IPS-15b (cell line): Measurements from ENCODE around the gene BUB1.
"Not testable (repeated sequence)": the region's sequence is repeated elsewhere in the genome, so short reads cannot be mapped to it uniquely, and the experiment has no call there.

Source experiments
- H3K27me3 ChIP-seq: one replicate; pipeline ENCODE4 v1.6.1; 2013; ENCODE audit warnings: low read length; ENCODE audit not compliant: control insufficient read depth, insufficient read depth
- H3K36me3 ChIP-seq: one replicate; pipeline ENCODE4 v1.6.1; 2013; ENCODE audit warnings: low read length; ENCODE audit not compliant: control insufficient read depth, insufficient read depth
- H3K4me1 ChIP-seq: one replicate; pipeline ENCODE4 v1.6.1; 2013; ENCODE audit warnings: mild to moderate bottlenecking, low read length; ENCODE audit not compliant: control insufficient read depth, insufficient read depth
- H3K4me3 ChIP-seq: one replicate; pipeline ENCODE4 v1.5.1; 2013; ENCODE audit warnings: low read depth, low read length
- H3K9ac ChIP-seq: one replicate; pipeline ENCODE4 v1.6.1; 2013; ENCODE audit warnings: low read depth, mild to moderate bottlenecking, low read length
- H3K9me3 ChIP-seq: one replicate; pipeline ENCODE4 v1.6.1; 2013; ENCODE audit warnings: mild to moderate bottlenecking, low read length; ENCODE audit not compliant: control insufficient read depth, insufficient read depth

The BUB1 gene

DNA sequence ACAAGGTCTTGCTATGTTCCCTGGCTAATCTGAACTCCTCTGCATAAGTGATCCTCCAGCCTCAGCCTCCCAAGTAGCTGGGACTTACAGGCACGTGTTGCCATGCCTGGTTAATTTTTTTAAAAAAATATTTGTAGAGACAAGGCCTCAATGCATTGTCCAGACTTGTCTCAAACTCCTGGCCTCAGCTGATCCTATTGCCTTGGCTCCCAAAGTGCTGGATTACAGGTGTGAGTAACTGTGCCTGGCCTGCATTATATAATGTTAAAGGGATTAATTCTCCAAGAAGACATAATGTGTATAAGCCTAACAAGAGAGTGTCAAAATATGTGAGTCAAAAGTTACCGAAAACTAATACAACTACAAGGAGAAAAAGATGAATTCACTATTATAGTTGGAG is 32.2 kb downstream of the BUB1 start:
- H3K27me3 ChIP-seq, result no peaks in the 10 kb centered on the region
- peaks cover 33% of the 10 kb centered on the region for H3K36me3 ChIP-seq
- H3K4me1 ChIP-seq, result no peaks in the 10 kb centered on the region
- no peaks in the 10 kb centered on the region for H3K9me3 ChIP-seq
- no peak overlapping the region for H3K9ac ChIP-seq
- H3K4me3 ChIP-seq, result no peak overlapping the region

GRCh38 chr2:110644357-110644756 is 33.5 kb downstream of the BUB1 start:
- peaks cover 40% of the 10 kb centered on the region for H3K36me3 ChIP-seq
- H3K9me3 ChIP-seq, result no peaks in the 10 kb centered on the region
- no peak overlapping the region for H3K4me3 ChIP-seq
- no peak overlapping the region for H3K9ac ChIP-seq
- H3K27me3 ChIP-seq, result no peaks in the 10 kb centered on the region
- no peaks in the 10 kb centered on the region for H3K4me1 ChIP-seq

GRCh38 chr2:110642360-110642759 is 35.5 kb downstream of the BUB1 start:
- Histone ChIP-seq H3K27me3 (no peaks in the 10 kb centered on the region), H3K4me1 (no peaks in the 10 kb centered on the region), H3K4me3 (no peak overlapping the region), H3K9me3 (no peaks in the 10 kb centered on the region), H3K36me3 (peaks cover 41% of the 10 kb centered on the region), H3K9ac (no peak overlapping the region)

- Histone ChIP-seq H3K36me3 (peaks cover 37% of the 10 kb centered on the region), H3K4me1 (no peaks in the 10 kb centered on the region), H3K9me3 (no peaks in the 10 kb centered on the region), H3K9ac (no peak overlapping the region), H3K27me3 (no peaks in the 10 kb centered on the region), H3K4me3 (no peak overlapping the region)
Observed at GRCh38 chr2:110639972-110640371, 37.9 kb downstream of the BUB1 start.

GRCh38 chr2:110638952-110639695 is 38.7 kb downstream of the BUB1 start:
- peaks cover 42% of the 10 kb centered on the region for H3K36me3 ChIP-seq
- no peaks in the 10 kb centered on the region for H3K9me3 ChIP-seq
- H3K4me3 ChIP-seq, result no peak overlapping the region
- H3K27me3 ChIP-seq, result no peaks in the 10 kb centered on the region
- H3K4me1 ChIP-seq, result no peaks in the 10 kb centered on the region
- H3K9ac ChIP-seq, result no peak overlapping the region

DNA sequence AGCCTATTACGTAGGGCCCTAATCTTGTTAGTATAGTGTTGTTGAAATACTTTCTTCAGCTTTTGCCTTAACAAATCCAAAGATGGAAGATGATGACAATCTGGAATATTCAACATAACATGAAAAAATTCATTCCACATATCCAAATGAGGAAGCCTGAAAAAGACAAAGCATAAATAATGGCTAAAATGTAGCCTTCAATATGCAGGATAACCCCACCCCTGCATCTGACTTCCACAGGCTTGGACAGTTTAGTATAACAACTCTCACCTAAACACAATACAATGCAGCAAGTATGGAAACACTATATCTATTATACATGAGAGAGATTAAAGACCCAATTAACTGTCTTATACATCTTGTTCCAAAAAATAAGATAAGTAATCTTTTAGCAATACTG is 39.9 kb downstream of the BUB1 start:
- Histone ChIP-seq H3K4me3 (no peak overlapping the region), H3K27me3 (no peaks in the 10 kb centered on the region), H3K36me3 (peaks cover 37% of the 10 kb centered on the region), H3K4me1 (no peaks in the 10 kb centered on the region), H3K9ac (no peak overlapping the region), H3K9me3 (no peaks in the 10 kb centered on the region)

DNA sequence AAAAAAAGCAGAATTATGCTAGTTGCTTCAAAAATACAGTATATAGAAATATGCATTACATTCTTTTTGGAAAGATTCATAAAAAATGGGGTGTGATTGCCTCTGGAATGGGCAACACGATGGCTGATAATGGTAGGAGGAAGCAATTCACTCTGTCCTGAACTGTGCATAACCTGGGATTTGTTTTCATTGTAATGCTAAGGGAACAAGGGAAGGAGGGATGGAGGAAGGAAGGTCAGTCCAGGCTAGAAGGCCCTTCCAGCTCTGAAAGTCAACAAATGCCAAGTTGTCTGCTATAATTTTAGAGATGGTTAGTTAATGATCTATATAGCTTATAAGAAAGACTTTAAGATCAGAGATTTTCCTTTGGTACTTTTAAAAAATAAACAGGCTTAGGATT is 40.8 kb downstream of the BUB1 start:
- Histone ChIP-seq H3K9me3 (no peaks in the 10 kb centered on the region), H3K36me3 (peaks cover 35% of the 10 kb centered on the region), H3K4me3 (no peak overlapping the region), H3K9ac (no peak overlapping the region), H3K4me1 (no peaks in the 10 kb centered on the region), H3K27me3 (no peaks in the 10 kb centered on the region)

GRCh38 chr2:110635949-110636628 is 41.8 kb downstream of the BUB1 start:
- not testable (repeated sequence) for H3K4me3 ChIP-seq, H3K9me3 ChIP-seq
- peaks cover 27% of the 10 kb centered on the region for H3K36me3 ChIP-seq

DNA sequence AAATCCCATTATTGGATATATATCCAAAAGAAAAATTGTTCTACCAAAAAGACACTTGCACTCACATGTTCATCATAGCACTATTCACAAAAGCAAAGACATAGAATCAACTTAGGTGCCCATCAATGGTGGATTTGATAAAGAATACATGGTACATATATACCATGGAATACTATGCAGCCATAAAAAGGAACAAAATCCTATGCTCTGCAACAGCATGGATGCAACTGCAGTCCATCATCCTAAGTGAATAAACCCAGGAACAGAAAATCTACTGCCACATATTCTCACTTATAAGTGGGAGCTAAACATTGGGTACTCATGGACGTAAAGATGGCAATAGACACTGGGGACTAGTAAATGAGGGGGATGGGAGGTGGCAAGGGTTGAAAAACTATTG is 50.5 kb downstream of the BUB1 start:
- H3K4me1 ChIP-seq, H3K9me3 ChIP-seq, H3K27me3 ChIP-seq, H3K9ac ChIP-seq, H3K36me3 ChIP-seq, H3K4me3 ChIP-seq: not testable (repeated sequence)

More at GRCh38 chr2:110635949-110636628, 41.8 kb downstream of the BUB1 start:
- H3K4me1 ChIP-seq, H3K27me3 ChIP-seq, H3K9ac ChIP-seq: not testable (repeated sequence)

DNA sequence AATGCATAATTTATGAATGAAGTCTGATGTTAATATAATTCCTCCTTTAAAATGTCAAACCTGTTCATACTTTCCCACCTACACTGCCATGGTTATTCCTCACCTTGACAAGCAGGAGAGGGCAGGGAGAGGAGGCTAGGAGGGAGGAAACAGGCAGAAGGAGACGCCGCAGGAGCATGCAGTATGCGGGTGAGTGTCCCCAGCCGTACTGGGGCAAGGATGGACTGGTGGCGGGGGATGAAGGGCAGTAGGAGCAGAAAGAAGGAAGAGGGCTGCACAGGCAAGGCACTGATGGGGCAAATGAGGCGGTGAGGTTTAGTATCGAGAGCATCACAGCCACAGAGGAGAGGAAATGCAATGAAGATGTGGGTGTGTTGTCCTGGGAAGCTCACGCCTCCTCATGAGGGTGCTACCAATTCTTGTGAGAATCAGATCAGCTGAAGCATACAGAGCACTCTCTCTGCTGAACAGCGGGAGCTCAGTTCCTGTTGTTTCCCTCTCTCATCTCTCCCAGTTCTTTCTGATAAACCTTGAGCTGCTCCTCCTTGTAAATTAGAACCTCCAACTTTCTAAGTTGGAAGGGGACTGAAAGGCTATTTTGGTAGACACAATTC is 58.4 kb downstream of the BUB1 start:
- not testable (repeated sequence) for H3K36me3 ChIP-seq, H3K9ac ChIP-seq, H3K4me1 ChIP-seq, H3K27me3 ChIP-seq, H3K9me3 ChIP-seq, H3K4me3 ChIP-seq

GRCh38 chr2:110613927-110614326 is 63.9 kb downstream of the BUB1 start:
- H3K27me3 ChIP-seq, H3K9me3 ChIP-seq, H3K9ac ChIP-seq, H3K4me1 ChIP-seq, H3K4me3 ChIP-seq, H3K36me3 ChIP-seq: not testable (repeated sequence)
